SK-N-SH treated with all-trans-retinoic acid at 6 μM for 48 hours (cell line): ENCODE data around the gene GAR1.

Experiments
- BACH2 ChIP-seq: fragments of 250-450 bp; sonication (Bioruptor Pico); IDR thresholded peaks from 2 replicates; pipeline ENCODE4 v1.9.0; 2021; ENCODE audit warnings: mild to moderate bottlenecking, borderline replicate concordance
- CREB5 ChIP-seq: fragments of 250-450 bp; sonication (Bioruptor Pico); IDR thresholded peaks from 2 replicates; pipeline ENCODE4 v1.5.1; 2020; ENCODE audit warnings: low read depth, mild to moderate bottlenecking, moderate library complexity
- ESRRG ChIP-seq: fragments of 250-450 bp; sonication (Bioruptor Pico); IDR thresholded peaks from 2 replicates; pipeline ENCODE4 v1.6.1; 2021; ENCODE audit warnings: mild to moderate bottlenecking
- OSR1 ChIP-seq: fragments of 250-450 bp; sonication (Bioruptor Pico); IDR thresholded peaks from 2 replicates; pipeline ENCODE4 v1.8.0; 2022; ENCODE audit warnings: moderate library complexity, mild to moderate bottlenecking, inconsistent platforms
- PATZ1 ChIP-seq: fragments of 250-450 bp; sonication (Bioruptor Pico); IDR thresholded peaks from 2 replicates; pipeline ENCODE4 v1.8.0; 2020; ENCODE audit warnings: mild to moderate bottlenecking, moderate library complexity, borderline replicate concordance
- RARB ChIP-seq: fragments of 250-450 bp; sonication (Bioruptor Pico); IDR thresholded peaks from 2 replicates; pipeline ENCODE4 v1.8.0; 2021; ENCODE audit warnings: mild to moderate bottlenecking, moderate library complexity
- TCF4 ChIP-seq: fragments of 250-450 bp; sonication (Bioruptor Pico); IDR thresholded peaks from 2 replicates; pipeline ENCODE4 v1.8.0; 2021; ENCODE audit warnings: mild to moderate bottlenecking, moderate library complexity, borderline replicate concordance
- TOX ChIP-seq: fragments of 250-450 bp; sonication (Bioruptor Pico); IDR thresholded peaks from 2 replicates; pipeline ENCODE4 v1.8.0; 2021; ENCODE audit warnings: mild to moderate bottlenecking, moderate library complexity, borderline replicate concordance
- ZFP3 ChIP-seq: fragments of 250-450 bp; sonication (Bioruptor Pico); IDR thresholded peaks from 2 replicates; pipeline ENCODE4 v1.5.0; 2020; ENCODE audit warnings: mild to moderate bottlenecking, moderate library complexity
- ZFP30 ChIP-seq: fragments of 450-650 bp; formaldehyde crosslinking; IDR thresholded peaks from 2 replicates; pipeline ENCODE4 v1.5.0; 2022; ENCODE audit warnings: mild to moderate bottlenecking, moderate library complexity
- ZNF565 ChIP-seq: fragments of 450-650 bp; formaldehyde crosslinking; conservative IDR thresholded peaks from 2 replicates; pipeline ENCODE4 v1.5.0; 2020; ENCODE audit warnings: low read depth, mild to moderate bottlenecking, moderate library complexity
- TF ChIP-seq, protein P1 (sequence below): fragments of 250-450 bp; sonication (Bioruptor Pico); IDR thresholded peaks from 2 replicates; pipeline ENCODE4 v1.5.0; 2020; ENCODE audit warnings: mild to moderate bottlenecking, moderate library complexity

GRCh38 chr4:109801895-109802319 is 13.7 kb upstream of the GAR1 start, which contains the start of gene CFI:
- TF ChIP-seq BACH2 (CRISPR knock-in tag) (no peak), CREB5 (no peak), ZNF565 (no peak), PATZ1 (CRISPR knock-in tag) (no peak), TCF4 (CRISPR knock-in tag) (no peak), RARB (CRISPR knock-in tag) (no peak), ESRRG (CRISPR knock-in tag) (no peak), ZFP30 (no peak), TOX (CRISPR knock-in tag) (no peak), ZFP3 (CRISPR knock-in tag) (no peak), OSR1 (CRISPR knock-in tag) (no peak)
- TF ChIP-seq, protein P1, sequence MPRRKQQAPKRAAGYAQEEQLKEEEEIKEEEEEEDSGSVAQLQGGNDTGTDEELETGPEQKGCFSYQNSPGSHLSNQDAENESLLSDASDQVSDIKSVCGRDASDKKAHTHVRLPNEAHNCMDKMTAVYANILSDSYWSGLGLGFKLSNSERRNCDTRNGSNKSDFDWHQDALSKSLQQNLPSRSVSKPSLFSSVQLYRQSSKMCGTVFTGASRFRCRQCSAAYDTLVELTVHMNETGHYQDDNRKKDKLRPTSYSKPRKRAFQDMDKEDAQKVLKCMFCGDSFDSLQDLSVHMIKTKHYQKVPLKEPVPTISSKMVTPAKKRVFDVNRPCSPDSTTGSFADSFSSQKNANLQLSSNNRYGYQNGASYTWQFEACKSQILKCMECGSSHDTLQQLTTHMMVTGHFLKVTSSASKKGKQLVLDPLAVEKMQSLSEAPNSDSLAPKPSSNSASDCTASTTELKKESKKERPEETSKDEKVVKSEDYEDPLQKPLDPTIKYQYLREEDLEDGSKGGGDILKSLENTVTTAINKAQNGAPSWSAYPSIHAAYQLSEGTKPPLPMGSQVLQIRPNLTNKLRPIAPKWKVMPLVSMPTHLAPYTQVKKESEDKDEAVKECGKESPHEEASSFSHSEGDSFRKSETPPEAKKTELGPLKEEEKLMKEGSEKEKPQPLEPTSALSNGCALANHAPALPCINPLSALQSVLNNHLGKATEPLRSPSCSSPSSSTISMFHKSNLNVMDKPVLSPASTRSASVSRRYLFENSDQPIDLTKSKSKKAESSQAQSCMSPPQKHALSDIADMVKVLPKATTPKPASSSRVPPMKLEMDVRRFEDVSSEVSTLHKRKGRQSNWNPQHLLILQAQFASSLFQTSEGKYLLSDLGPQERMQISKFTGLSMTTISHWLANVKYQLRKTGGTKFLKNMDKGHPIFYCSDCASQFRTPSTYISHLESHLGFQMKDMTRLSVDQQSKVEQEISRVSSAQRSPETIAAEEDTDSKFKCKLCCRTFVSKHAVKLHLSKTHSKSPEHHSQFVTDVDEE, result no peak
